ENCODE results near the gene TBCCD1. TPM values are rescaled to one million over a fixed set of nuclear protein-coding genes. Genes with fewer than 3 reads are reported as not detected.

Gene TBCCD1
- total RNA-seq, 3 donors from 2014 or later, result 11.0 to 13.4 (median 12.6) TPM

GRCh38 chr3:186599142-186599784 lies 32.1 kb upstream of the TBCCD1 start:
- no peaks in the 10 kb centered on the region for H3K4me1 ChIP-seq (ENCODE audit: low read depth)
- no peak overlapping the region for H3K4me3 ChIP-seq
- intact Hi-C loops (cut with DNase I, micrococcal nuclease), result no loop called here
- no peak for TF ChIP-seq CTCF (IDR thresholded peaks at IDR 0.05)
- H3K9me3 ChIP-seq, result no peaks in the 10 kb centered on the region
- ATAC-seq (peak; percentile 89), DNase-seq (peak in 2 of 3 donors; percentile 19 to 37)
- H3K36me3 ChIP-seq (ENCODE audit: low read depth), result no peaks in the 10 kb centered on the region

GRCh38 chr3:186598794-186599141 lies 31.6 kb upstream of the TBCCD1 start:
- Histone ChIP-seq H3K9me3 (no peaks in the 10 kb centered on the region), H3K4me3 (no peak overlapping the region), H3K4me1 (ENCODE audit: low read depth) (no peaks in the 10 kb centered on the region), H3K36me3 (ENCODE audit: low read depth) (no peaks in the 10 kb centered on the region)
- TF ChIP-seq CTCF (IDR thresholded peaks at IDR 0.05), result no peak
- no peak for ATAC-seq
- no peak for DNase-seq
- intact Hi-C loops (cut with DNase I, micrococcal nuclease), result no loop called here

GRCh38 chr3:186598108-186598784 lies 31.1 kb upstream of the TBCCD1 start:
- Histone ChIP-seq H3K4me1 (ENCODE audit: low read depth) (no peaks in the 10 kb centered on the region), H3K9me3 (no peaks in the 10 kb centered on the region), H3K36me3 (ENCODE audit: low read depth) (no peaks in the 10 kb centered on the region), H3K4me3 (no peak overlapping the region)
- no peak for TF ChIP-seq CTCF (IDR thresholded peaks at IDR 0.05)
- intact Hi-C loops (cut with DNase I, micrococcal nuclease), result no loop called here
- no peak for ATAC-seq
- no peak for DNase-seq

- Histone ChIP-seq H3K4me3 (no peak overlapping the region), H3K36me3 (ENCODE audit: low read depth) (no peaks in the 10 kb centered on the region), H3K4me1 (ENCODE audit: low read depth) (no peaks in the 10 kb centered on the region), H3K9me3 (no peaks in the 10 kb centered on the region)
- TF ChIP-seq CTCF (IDR thresholded peaks at IDR 0.05), result no peak
- ATAC-seq, result no peak
- intact Hi-C loops (cut with DNase I, micrococcal nuclease), result no loop called here
- no peak for DNase-seq
Observed at GRCh38 chr3:186596568-186597287, 29.6 kb upstream of the TBCCD1 start.

GRCh38 chr3:186594591-186595113 lies 27.5 kb upstream of the TBCCD1 start:
- TF ChIP-seq CTCF (IDR thresholded peaks at IDR 0.05), result no peak
- intact Hi-C loops (cut with DNase I, micrococcal nuclease), result no loop called here
- Histone ChIP-seq H3K4me1 (ENCODE audit: low read depth) (no peaks in the 10 kb centered on the region), H3K4me3 (no peak overlapping the region), H3K9me3 (no peaks in the 10 kb centered on the region), H3K36me3 (ENCODE audit: low read depth) (no peaks in the 10 kb centered on the region)
- ATAC-seq, result no peak
- DNase-seq, result no peak

All from mucosa of descending colon (tissue), 3 donors.